Fibroblast of mammary gland (primary cell): ENCODE data around the gene LY6G6D.

Experiments
- DNase-seq: peaks from one replicate; pipeline ENCODE4 v3.0.0-alpha.2; 2010; ENCODE audit warnings: low read depth
- H3K4me3 ChIP-seq: 2 replicates; pipeline ENCODE4 v1.5.1; 2011; ENCODE audit warnings: low read depth, mild to moderate bottlenecking, low read length, moderate library complexity; ENCODE audit not compliant: control insufficient read depth
- TF ChIP-seq, protein P1 (sequence below): conservative IDR thresholded peaks from 2 replicates; pipeline ENCODE4 v1.5.1; 2011; ENCODE audit warnings: low read depth, low read length, inconsistent platforms; ENCODE audit not compliant: control insufficient read depth, insufficient read depth

Gene LY6G6D

DNA sequence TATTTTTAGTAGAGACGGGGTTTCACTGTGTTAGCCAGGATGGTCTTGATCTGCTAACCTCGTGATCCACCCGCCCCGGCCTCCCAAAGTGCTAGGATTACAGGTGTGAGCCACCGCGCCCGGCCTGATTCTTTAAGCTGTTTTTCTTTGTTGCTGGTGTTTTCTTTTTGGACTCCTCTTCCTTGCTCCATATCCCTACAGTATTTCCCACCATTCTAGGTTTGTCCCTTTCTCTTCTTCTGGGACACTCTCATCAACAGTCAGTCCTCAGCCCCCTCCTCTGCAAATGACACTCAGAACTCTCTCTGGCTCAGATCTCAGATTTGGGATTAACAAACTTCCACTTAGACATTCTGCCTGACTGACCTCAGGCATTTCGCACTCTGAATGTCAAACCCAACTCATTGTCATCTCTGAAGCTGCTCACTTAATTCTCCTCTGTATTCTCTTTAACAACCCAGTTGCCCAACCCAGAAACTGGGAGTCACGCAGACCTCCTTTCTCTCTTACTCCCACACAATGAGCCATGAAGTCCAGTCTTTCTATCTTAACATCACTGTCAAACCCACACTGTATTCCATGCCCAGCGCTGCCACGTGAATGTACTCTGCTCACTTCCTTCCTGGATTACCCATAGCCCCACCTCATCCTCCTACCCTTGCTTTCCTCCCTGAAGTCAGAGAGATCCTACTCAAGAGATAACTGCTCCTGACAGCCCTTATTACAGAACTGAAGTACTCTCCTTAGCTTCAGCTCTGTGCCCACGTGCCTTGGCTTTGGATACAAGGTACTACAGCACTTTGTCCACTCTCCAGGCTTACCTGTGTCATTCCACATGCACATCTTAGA lies 10.6 kb downstream of the LY6G6D start:
- TF ChIP-seq, protein P1, sequence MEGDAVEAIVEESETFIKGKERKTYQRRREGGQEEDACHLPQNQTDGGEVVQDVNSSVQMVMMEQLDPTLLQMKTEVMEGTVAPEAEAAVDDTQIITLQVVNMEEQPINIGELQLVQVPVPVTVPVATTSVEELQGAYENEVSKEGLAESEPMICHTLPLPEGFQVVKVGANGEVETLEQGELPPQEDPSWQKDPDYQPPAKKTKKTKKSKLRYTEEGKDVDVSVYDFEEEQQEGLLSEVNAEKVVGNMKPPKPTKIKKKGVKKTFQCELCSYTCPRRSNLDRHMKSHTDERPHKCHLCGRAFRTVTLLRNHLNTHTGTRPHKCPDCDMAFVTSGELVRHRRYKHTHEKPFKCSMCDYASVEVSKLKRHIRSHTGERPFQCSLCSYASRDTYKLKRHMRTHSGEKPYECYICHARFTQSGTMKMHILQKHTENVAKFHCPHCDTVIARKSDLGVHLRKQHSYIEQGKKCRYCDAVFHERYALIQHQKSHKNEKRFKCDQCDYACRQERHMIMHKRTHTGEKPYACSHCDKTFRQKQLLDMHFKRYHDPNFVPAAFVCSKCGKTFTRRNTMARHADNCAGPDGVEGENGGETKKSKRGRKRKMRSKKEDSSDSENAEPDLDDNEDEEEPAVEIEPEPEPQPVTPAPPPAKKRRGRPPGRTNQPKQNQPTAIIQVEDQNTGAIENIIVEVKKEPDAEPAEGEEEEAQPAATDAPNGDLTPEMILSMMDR, result no peak
- no peak for DNase-seq
- no peak overlapping the region for H3K4me3 ChIP-seq

DNA sequence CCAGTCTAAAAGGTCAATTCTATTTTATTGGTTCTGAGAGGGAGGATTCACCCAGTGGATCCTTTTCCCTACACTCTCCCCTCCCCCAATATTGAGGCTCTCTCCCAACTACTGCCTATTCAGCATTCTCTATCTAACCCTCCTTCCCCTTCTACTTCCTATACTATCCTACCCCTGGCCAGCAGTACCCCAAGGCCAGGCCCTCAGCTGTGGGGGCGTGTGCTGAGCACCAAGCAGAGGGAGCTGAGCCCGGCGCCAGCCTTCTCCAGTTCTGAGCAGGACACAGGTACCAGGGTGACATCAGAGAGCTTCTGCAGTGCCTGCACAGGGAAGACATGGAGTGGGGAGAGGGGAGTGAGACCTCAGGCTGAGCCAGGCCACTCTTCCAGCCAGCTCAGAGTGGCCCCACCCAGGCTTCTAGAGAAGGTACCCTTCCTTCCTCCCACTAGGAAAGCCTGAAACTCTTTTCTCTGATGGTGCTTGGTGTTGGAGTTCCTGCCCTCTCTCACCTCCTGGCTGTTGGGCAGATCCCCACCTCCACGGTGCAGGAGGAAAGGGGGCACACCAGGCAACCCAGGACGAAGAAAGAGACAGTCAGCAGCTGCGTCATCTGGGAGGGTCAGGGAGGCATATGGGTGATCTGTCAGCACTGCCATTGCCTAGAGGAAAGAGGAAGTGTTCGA lies 12.0 kb downstream of the LY6G6D start:
- no peak overlapping the region for H3K4me3 ChIP-seq
- TF ChIP-seq, protein P1, result no peak
- DNase-seq, result no peak

DNA sequence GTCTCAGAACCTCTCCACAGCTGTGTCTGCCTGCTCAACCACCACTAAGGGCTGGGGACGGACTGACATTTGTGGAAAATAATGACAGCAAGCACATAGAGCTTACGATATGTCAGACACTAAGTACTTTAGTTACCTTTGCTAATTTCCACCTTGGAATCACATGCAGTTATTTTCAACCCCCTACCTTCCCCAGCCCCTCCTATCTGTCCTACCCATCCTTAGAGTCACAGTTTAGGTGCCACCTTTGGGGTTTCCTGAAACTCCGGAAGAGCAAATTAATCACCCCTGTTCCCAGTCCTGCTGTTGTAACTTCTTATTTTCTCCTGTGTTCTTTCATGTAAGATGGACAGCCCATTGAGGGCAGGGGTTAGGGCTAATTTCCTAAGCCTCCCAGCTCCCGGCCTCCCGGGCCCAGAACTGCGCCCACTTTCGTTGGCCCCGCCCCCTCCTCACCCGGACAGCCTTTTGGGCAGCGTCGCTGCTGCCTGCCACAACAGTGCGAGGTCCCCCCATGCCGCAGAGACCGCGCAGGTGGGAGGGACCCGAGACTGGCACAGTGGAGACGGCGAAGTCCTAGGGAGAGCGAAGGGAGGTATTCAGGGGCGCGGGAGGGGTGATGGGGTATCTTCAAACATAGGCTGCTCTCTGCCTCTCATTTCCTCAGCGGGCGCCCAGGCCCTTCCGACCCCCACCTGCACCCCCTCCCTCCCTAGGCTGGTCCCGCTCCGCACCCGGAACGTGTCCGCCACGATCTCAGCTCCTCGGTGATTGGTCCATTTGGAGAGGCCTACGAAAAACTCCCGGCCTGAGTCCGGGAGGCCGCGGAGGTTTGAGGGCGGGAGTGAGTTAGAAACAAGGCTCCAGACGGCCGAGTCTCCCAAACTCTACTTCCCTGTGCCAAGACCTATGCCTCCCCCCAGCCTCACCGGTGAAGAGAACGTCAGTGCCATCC lies 12.8 kb downstream of the LY6G6D start:
- TF ChIP-seq, protein P1, result no peak
- no peak overlapping the region for H3K4me3 ChIP-seq
- no peak for DNase-seq

DNA sequence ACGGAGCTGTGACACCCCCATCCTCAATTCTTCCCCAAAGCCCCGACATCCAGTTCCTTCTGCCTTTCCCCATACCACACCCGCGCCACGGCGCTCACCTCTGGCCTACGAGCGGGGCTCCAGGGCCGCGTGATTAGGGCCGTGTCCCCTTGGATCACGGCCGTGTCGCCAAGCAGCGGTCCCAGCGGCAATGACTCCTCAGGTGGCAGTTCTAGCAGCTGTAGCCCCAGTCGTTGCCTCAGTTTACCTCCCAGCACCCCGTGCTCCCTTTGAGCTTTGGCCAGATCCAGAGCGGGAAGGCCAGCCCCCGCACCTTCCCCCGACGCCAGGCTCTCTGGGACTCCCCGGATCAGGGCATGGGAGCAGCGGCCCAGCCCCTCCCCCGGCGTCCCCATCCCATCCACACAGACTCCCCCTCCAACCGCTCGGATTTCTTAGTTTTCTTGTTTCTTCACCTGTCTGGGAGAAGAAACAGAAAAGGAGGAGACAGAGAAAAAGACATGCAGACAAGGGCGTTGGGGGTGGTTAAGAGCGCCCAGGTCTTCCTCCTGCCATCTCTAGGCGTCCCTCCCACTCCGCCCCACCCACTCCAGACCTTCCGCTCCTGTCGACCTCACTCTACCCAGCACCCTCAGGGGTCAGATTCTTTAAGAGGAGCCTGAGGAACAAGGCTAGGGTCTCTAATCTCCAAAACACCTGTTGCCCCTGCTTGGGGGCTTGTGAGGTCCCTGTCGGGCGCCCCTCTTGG lies 13.8 kb downstream of the LY6G6D start, which contains the start of gene DDAH2:
Gene DDAH2, minus strand, starts transcription at position 533 of the 748 bp plus-strand sequence. Its CDS starts 138 bp downstream, at position 395.
- H3K4me3 ChIP-seq, result peak within 1 kb of the TSS; percentile 71
- no peak for DNase-seq
- TF ChIP-seq, protein P1, result peak; percentile 36

DNA sequence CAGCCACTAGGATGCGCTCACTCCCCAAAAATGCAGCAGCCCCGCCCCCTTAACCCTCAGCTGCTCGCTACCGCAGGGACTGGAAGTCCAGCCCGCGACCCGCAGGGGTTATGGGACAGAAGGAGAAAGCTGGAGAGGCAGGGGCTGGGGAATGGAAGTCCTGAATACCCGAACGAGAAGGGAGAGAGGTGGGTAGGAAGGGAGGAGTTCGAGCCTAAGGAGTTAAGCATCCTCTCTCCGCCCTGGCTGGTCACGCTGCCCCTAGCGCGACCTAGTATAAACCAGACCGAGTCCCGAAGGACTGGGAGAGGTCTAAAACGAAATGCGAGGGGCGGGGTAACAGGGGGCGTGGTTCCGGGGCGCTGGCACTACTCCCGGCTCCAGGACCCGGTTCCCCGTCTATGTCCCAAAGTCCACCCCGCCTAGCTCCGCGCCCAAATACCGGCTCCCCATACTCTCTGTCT lies 14.4 kb downstream of the LY6G6D start:
- peak; percentile 88 for DNase-seq
- H3K4me3 ChIP-seq, result peak overlapping the region; percentile 71
- TF ChIP-seq, protein P1, result no peak
